Right hindlimb (tissue), 1 donor: Measurements from ENCODE around the gene FGF14.

Experiments
- DNase-seq: peaks from one replicate; pipeline ENCODE4 v3.0.0-alpha.2; 2018

The FGF14 gene

GRCh38 chr13:101703081-101703480 is 698.8 kb downstream of the FGF14 start:
- no peak for DNase-seq

GRCh38 chr13:101700598-101700997 is 701.2 kb downstream of the FGF14 start:
- DNase-seq: no peak

GRCh38 chr13:101698400-101698799 is 703.4 kb downstream of the FGF14 start:
- no peak for DNase-seq

GRCh38 chr13:101697745-101698144 is 704.1 kb downstream of the FGF14 start:
- no peak for DNase-seq

GRCh38 chr13:101695870-101696516 is 705.9 kb downstream of the FGF14 start:
- DNase-seq: no peak

GRCh38 chr13:101691341-101691860 is 710.4 kb downstream of the FGF14 start:
- no peak for DNase-seq

- DNase-seq: no peak
These were observed 711.0 kb downstream of the FGF14 start for GRCh38 chr13:101690871-101691270.

- DNase-seq: no peak
These were observed 715.8 kb downstream of the FGF14 start for GRCh38 chr13:101686003-101686402.

GRCh38 chr13:101681834-101682233 is 720.0 kb downstream of the FGF14 start:
- DNase-seq: no peak

GRCh38 chr13:101673360-101674105 is 728.3 kb downstream of the FGF14 start:
- DNase-seq: no peak

GRCh38 chr13:101661839-101662238 is 740.0 kb downstream of the FGF14 start:
- DNase-seq: no peak
